SW480 (cell line): ENCODE results near the gene IRF5.

Experiments used
- DNase-seq: peaks from one replicate; pipeline ENCODE4 v3.0.0-alpha.2; 2016; ENCODE audit warnings: low spot score

IRF5 gene

GRCh38 chr7:128919881-128920799, 17.6 kb upstream of the IRF5 start:
- DNase-seq: no peak

- no peak for DNase-seq
Measured at GRCh38 chr7:128920913-128921582, 16.7 kb upstream of the IRF5 start.

- no peak for DNase-seq
Measured at GRCh38 chr7:128921866-128922440, 15.8 kb upstream of the IRF5 start.

GRCh38 chr7:128922496-128923410, 15.0 kb upstream of the IRF5 start:
- no peak for DNase-seq

GRCh38 chr7:128923411-128923800, 14.3 kb upstream of the IRF5 start:
- DNase-seq: no peak

- DNase-seq: no peak
Measured at GRCh38 chr7:128924707-128925588, 12.8 kb upstream of the IRF5 start.

- DNase-seq: no peak
Measured at GRCh38 chr7:128928159-128928813, 9.4 kb upstream of the IRF5 start.

- no peak for DNase-seq
Measured at GRCh38 chr7:128928882-128929788, 8.6 kb upstream of the IRF5 start.

- DNase-seq: no peak
Measured at GRCh38 chr7:128931190-128931798, 6.4 kb upstream of the IRF5 start.

- DNase-seq: no peak
Measured at GRCh38 chr7:128931965-128932861, 5.5 kb upstream of the IRF5 start.

- no peak for DNase-seq
Measured at GRCh38 chr7:128932862-128933179, 4.9 kb upstream of the IRF5 start.

GRCh38 chr7:128933180-128933891, 4.4 kb upstream of the IRF5 start:
- no peak for DNase-seq

GRCh38 chr7:128934361-128935341, 3.1 kb upstream of the IRF5 start:
- no peak for DNase-seq

GRCh38 chr7:128935342-128935730, 2.4 kb upstream of the IRF5 start:
- no peak for DNase-seq

GRCh38 chr7:128936798-128937197, 929 bp upstream of the IRF5 start:
- no peak for DNase-seq

GRCh38 chr7:128937271-128937646, 468 bp upstream of the IRF5 start:
- DNase-seq: no peak
